HL-60 (cell line): ENCODE results near the gene FMNL2.

Experiments
- DNase-seq, 2 experiments: peaks; one replicate each; pipeline ENCODE4 v3.0.0-alpha.2; 2010 to 2020; ENCODE audit warnings: low read depth in 1 of 2, low spot score in 1 of 2
- H3K27ac ChIP-seq: fragments of 250-450 bp; sonication (Bioruptor Pico); replicated peaks from 2 replicates; pipeline ENCODE4 v1.5.1; 2020; ENCODE audit warnings: mild to moderate bottlenecking, moderate library complexity
- H3K27me3 ChIP-seq: fragments of 250-450 bp; sonication (Bioruptor Pico); 2 replicates; pipeline ENCODE4 v1.5.1; 2021; ENCODE audit warnings: mild to moderate bottlenecking, moderate library complexity; ENCODE audit not compliant: insufficient read depth, poor library complexity, severe bottlenecking
- H3K4me3 ChIP-seq: replicated peaks from 2 replicates; pipeline ENCODE4 v1.5.1; 2011; ENCODE audit warnings: mild to moderate bottlenecking, control low read depth, low read length; ENCODE audit not compliant: insufficient read depth
- CTCF ChIP-seq: IDR thresholded peaks from one replicate; pipeline ENCODE4 v1.5.1; 2011; ENCODE audit warnings: low read length, control low read depth, inconsistent platforms; ENCODE audit not compliant: insufficient read depth
- GABPA ChIP-seq: IDR thresholded peaks from 2 replicates; pipeline ENCODE4 v1.6.1; 2012; ENCODE audit warnings: low read depth
- POLR2AphosphoS5 ChIP-seq: IDR thresholded peaks from 2 replicates; pipeline ENCODE4 v1.6.1; 2012; ENCODE audit warnings: low read depth
- SPI1 ChIP-seq: IDR thresholded peaks from 2 replicates; pipeline ENCODE4 v1.6.1; 2012; ENCODE audit warnings: low read depth, mild to moderate bottlenecking, borderline replicate concordance
- TF ChIP-seq, protein P1 (sequence below): IDR thresholded peaks from 2 replicates; pipeline ENCODE4 v1.6.1; 2012; ENCODE audit warnings: low read depth; ENCODE audit not compliant: insufficient replicate concordance

FMNL2 gene

DNA sequence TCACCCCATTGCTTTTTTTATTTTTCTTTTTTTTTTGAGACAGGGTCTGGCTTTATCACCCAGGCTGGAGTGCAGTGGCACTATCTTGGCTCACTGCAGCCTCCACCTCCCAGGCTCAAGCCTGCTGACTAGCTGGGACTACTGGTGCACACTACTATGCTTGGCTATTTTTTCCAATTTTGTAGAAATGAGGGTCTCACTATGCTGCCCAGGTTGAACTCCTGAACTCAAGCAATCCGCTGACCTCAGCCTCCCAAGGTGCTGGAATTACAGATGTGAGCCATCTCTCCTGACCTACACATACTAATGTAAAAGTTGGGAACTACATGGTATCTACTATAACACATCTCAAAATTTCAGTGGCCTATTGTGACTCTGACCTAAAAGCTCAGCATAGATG is 101.2 kb downstream of the FMNL2 start:
- TF ChIP-seq, protein P1, sequence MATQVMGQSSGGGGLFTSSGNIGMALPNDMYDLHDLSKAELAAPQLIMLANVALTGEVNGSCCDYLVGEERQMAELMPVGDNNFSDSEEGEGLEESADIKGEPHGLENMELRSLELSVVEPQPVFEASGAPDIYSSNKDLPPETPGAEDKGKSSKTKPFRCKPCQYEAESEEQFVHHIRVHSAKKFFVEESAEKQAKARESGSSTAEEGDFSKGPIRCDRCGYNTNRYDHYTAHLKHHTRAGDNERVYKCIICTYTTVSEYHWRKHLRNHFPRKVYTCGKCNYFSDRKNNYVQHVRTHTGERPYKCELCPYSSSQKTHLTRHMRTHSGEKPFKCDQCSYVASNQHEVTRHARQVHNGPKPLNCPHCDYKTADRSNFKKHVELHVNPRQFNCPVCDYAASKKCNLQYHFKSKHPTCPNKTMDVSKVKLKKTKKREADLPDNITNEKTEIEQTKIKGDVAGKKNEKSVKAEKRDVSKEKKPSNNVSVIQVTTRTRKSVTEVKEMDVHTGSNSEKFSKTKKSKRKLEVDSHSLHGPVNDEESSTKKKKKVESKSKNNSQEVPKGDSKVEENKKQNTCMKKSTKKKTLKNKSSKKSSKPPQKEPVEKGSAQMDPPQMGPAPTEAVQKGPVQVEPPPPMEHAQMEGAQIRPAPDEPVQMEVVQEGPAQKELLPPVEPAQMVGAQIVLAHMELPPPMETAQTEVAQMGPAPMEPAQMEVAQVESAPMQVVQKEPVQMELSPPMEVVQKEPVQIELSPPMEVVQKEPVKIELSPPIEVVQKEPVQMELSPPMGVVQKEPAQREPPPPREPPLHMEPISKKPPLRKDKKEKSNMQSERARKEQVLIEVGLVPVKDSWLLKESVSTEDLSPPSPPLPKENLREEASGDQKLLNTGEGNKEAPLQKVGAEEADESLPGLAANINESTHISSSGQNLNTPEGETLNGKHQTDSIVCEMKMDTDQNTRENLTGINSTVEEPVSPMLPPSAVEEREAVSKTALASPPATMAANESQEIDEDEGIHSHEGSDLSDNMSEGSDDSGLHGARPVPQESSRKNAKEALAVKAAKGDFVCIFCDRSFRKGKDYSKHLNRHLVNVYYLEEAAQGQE, result no peak
- TF ChIP-seq POLR2AphosphoS5, result no peak
- no peak for TF ChIP-seq SPI1
- no peak for DNase-seq
- no peak overlapping the region for H3K4me3 ChIP-seq
- no peaks in the 10 kb centered on the region for H3K27me3 ChIP-seq
- no peak overlapping the region for H3K27ac ChIP-seq

GRCh38 chr2:152437276-152438108 is 102.5 kb downstream of the FMNL2 start:
- Histone ChIP-seq H3K27me3 (no peaks in the 10 kb centered on the region), H3K4me3 (no peak overlapping the region), H3K27ac (no peak overlapping the region)
- TF ChIP-seq POLR2AphosphoS5 (no peak), SPI1 (no peak), GABPA (no peak), CTCF (no peak)
- TF ChIP-seq, protein P1, result no peak
- no peak for DNase-seq

DNA sequence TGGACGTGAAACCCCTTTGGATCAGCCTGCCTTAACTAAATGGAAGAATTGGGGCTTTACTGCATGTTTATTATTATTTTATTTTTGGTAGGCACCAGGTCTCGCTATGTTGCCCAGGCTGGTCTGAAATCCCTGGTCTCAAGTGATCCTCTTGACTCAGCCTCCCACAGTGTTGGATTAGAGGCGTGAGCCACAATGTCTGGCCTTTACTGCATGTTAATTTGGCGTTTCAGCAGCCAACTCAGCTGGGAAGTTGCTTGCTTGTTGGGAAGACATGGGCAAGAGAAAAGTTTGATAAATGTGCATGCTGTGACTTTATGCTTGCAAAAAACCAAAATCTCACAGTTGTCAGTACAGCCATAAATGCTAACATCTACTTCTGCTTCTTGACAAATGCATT is 105.1 kb downstream of the FMNL2 start:
- TF ChIP-seq SPI1 (no peak), CTCF (no peak), POLR2AphosphoS5 (no peak)
- H3K27me3 ChIP-seq, result no peaks in the 10 kb centered on the region
- H3K27ac ChIP-seq, result no peak overlapping the region
- no peak overlapping the region for H3K4me3 ChIP-seq
- DNase-seq, result no peak

GRCh38 chr2:152440460-152440859 is 105.5 kb downstream of the FMNL2 start:
- DNase-seq, result no peak
- TF ChIP-seq GABPA (no peak), SPI1 (no peak), CTCF (no peak), POLR2AphosphoS5 (no peak)
- TF ChIP-seq, protein P1, result no peak
- H3K4me3 ChIP-seq, result no peak overlapping the region
- no peak overlapping the region for H3K27ac ChIP-seq
- no peaks in the 10 kb centered on the region for H3K27me3 ChIP-seq
